GM18873 (cell line): ENCODE data around the gene C17orf107.

Source experiments
- ATAC-seq: cut with Tn5 transposase; IDR thresholded peaks from one replicate; pipeline ENCODE4 v1.9.1; 2021; ENCODE audit warnings: mild to moderate bottlenecking, moderate library complexity, moderate number of reproducible peaks; ENCODE audit not compliant: unreplicated experiment, low FRiP score

C17orf107 gene

DNA sequence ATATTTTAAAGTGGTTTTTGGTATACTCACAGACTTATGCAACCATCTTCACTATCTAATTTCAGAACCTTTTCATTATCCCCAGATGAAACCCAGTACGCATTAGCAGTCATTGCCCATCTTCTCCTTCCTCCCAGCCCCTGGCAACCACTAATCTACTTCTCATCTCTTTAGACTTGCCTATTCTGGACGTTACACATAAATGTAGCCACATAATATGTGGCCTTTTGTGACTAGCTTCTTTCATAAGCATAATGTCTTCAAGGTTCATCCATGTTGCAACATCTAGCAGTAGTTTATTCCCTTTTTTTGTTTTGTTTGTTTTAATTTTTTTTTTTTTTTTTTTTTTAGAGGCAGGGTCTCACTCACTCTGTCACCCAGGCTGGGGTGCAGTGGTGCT is 28.5 kb upstream of the C17orf107 start:
- ATAC-seq, result no peak

DNA sequence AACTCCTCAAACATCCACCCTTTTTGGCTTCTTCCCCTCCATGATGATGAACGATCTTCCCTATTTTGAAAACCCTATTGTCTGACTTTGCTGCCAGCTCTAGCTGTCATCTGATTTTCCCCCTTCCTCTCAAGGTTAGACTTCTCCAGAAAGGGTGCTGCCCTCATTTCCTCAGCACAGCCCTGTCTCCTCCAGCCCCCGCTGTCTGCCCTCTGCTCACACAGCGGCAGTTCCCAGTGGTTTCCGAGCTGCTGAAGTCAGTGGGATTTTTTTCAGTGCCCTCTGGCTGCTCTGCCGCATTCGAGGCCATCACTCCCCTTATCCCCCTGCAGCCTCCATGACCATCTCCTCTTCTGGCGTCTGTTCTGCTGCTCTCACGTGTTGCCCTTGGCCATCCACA is 26.6 kb upstream of the C17orf107 start:
- ATAC-seq, result no peak

DNA sequence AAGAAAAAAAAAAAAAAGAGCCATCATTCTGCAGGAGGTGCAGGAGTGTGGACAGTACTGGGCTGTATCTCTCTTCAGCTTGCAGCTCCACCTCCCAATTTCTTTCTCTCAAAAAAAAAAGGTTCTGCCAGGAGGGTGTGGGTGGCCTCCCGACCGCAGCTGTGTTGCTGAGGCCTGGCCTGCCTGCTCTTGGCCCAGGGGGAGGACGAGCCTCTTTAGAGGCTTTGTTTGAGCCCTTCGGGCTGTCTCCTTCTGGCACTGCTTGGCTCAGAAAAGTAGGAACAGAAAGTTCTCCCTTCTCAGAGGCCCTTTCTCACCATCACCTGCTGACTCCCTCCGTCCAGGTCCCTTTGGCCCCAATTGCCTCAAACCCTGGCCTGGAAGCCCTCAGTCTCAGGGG is 22.2 kb upstream of the C17orf107 start:
- no peak for ATAC-seq

DNA sequence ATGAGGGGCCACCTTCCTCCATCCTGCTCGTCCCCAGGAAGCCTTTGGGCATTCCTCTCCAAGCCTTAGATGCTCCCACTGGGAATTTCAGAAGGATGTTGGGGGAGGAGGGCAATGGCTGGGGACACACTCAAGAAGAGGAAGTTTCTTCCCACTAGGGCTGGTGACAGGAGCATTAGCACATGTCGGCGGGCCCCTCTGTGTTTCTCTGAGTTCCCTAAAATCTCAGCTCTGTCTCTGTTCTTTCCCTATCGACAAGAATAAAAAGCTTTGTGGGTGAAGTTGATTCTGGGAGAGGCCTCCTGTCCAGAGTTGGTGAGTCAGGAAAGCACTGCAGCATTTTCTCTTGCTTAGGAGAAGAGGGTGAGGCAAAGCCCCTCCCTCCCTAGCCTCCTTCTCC is 19.7 kb upstream of the C17orf107 start:
- no peak for ATAC-seq

DNA sequence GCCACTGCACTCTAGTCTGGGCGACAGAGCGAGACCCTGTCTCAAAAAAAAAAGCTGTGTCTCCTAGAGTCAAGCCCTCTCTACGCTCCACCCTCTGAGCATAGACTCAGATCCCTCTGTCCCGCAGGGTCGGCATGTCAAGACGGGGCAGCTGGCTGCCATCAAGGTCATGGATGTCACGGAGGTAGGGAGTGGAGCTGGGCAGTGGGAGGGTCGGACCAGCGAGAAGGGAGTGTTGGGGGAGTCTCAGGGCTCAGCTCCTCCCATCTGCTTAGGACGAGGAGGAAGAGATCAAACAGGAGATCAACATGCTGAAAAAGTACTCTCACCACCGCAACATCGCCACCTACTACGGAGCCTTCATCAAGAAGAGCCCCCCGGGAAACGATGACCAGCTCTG is 18.5 kb upstream of the C17orf107 start:
- no peak for ATAC-seq

DNA sequence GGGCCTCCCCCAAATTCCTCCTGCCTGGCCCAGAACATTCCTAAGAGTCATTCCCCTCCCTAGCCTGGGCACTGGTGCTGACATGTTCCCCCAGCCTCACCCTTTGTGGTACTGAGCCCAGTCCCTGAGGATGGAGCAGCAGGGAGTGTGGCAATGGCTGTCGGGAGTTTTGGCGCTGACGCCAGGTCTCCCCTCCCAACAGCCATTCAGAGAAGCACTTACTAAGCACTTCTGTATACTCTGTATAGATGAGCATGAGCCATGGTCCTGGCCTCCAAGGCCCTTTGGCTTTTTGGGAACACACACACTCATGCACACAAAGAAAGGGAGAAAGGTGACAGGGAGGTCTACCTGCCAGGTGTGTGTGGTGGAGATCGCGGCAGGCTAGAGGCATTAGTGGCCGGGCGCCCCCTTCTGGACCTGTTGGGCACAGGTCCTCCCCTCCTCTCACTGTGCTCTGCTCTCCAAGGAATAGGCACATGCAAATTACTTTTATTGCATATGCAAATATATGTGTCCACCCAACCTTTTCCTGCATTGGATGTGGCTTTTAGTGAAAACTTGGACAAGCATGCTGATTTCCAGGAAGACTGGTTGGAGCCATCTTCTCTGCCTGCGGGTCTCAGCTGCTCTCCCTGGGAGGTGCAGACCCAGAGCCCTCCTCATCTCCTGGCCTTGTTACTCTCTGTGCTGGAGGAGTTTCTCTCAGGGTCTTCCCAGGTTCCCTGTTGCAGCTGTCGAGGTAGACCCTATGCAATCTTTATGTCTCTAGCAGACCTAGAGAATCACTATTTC is 17.4 kb upstream of the C17orf107 start:
- no peak for ATAC-seq

DNA sequence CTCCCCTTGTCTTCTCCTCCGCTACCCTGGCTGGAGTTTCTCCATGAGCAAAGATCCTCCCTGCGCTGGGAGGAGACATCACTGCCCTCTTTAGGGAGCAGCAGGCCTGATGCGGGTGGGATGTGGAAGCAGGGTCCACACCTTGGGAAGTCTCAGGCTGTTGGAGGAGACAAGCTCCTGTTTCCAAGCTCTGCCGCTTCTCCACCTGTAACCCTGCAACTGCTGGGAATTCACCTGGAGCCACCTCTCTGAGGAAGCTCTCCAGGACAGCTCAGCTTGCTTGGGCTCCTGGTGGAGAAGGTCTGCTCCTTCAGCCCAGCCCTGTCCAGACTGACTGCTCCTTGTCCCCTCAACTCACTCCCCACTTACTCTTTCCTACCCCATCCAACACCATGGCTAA is 14.8 kb upstream of the C17orf107 start:
- ATAC-seq, result no peak

DNA sequence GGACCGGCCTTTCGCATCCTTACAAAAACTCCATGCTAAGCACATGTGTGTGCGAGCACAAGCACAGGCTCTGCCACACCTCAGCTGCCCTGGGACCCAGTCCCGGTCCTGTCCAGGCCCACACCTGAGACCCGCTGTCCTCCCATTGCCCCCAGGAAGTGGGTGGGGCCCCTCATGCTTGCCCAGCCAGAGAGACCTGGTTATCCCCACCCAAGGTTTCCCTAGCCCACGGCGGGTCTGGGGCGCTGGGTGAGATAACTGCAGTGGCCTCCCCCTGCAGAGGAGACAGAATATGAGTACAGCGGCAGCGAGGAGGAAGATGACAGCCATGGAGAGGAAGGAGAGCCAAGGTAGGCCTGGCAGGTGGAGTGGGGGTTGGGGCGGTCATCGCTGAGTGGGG is 12.5 kb upstream of the C17orf107 start:
- ATAC-seq, result no peak

DNA sequence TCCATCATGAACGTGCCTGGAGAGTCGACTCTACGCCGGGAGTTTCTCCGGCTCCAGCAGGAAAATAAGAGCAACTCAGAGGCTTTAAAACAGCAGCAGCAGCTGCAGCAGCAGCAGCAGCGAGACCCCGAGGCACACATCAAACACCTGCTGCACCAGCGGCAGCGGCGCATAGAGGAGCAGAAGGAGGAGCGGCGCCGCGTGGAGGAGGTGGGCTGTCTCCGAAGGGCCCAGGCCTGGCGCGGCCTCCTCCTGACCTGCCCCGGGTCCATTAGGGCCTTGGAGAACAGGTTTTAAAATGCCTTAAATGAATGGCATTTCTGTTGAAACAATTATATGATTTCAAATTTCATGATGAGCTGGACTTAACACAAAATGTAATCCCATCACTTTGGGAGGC is 11.8 kb upstream of the C17orf107 start:
- ATAC-seq, result no peak

DNA sequence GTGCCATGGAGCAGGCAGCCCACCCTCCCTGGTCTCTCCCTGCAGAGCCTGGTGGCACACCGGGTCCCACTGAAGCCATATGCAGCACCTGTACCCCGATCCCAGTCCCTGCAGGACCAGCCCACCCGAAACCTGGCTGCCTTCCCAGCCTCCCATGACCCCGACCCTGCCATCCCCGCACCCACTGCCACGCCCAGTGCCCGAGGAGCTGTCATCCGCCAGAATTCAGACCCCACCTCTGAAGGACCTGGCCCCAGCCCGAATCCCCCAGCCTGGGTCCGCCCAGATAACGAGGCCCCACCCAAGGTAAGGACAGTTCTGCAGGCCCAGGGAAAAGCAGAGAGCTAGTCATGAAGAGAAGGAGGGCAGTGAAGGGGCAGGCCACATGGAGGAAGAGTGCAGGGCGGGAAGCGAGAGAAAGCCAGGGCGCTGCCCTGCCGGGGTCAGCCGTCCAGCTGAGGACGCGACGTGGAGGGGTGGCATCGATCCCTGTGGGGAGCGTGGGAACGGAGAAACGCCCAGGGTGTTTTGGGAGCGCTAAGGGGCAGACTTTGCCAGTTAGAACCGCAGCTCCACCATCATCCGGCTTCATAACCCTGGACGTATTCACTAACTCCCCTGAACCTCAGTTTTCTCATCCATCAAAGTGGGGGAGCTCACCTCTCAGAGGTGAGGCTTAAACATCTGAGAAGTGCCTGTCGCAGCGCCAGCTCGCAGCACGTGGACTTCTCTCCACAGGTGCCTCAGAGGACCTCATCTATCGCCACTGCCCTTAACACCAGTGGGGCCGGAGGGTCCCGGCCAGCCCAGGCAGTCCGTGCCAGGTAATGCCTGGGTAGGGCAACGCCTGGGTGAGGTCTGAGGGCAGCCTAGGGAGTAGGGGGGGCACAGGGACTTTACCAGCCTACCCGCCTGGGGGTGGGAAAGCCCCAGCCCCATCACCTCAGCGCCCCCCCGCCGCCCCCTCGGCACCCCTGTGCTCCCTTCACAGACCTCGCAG is 7.6 kb upstream of the C17orf107 start:
- ATAC-seq, result no peak

DNA sequence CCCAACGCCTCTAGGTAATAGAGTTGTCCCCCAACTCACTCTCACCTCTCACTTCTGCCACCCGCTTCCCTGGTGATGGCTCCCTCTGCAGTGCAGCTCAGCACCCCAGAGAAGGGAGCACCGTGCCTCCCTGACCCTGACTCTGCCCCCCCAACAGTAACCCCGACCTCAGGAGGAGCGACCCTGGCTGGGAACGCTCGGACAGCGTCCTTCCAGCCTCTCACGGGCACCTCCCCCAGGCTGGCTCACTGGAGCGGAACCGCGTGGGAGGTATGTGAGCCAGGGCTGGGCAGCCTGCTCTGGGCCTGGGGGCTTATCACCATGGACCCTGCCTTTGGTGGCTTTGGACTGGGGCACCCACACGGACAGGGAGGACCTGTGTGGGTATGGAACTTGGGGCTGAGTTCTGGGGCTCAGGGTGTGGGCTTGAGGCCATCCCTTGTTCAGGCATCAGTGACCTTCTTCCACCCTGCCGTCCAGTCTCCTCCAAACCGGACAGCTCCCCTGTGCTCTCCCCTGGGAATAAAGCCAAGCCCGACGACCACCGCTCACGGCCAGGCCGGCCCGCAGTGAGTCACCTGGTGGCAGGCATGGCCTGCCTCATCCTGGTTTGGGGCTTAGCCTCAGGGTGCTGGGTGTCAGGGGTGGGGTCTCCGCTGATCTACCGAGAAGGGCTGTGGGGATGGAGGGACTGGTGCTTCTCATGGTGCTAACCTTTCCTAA is 6.7 kb upstream of the C17orf107 start:
- no peak for ATAC-seq

DNA sequence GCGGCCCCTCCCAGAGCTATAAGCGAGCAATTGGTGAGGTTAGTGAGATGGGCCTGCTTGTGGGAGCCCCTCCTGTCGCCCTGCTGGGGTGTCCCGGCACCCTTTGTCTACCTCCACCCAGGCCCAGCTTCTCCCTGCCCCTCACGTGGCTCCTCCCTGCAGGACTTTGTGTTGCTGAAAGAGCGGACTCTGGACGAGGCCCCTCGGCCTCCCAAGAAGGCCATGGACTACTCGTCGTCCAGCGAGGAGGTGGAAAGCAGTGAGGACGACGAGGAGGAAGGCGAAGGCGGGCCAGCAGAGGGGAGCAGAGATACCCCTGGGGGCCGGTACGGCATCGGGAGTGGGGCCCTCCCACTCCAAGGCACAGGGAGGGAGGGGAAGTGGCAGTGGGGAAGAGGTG is 6.1 kb upstream of the C17orf107 start:
- no peak for ATAC-seq

DNA sequence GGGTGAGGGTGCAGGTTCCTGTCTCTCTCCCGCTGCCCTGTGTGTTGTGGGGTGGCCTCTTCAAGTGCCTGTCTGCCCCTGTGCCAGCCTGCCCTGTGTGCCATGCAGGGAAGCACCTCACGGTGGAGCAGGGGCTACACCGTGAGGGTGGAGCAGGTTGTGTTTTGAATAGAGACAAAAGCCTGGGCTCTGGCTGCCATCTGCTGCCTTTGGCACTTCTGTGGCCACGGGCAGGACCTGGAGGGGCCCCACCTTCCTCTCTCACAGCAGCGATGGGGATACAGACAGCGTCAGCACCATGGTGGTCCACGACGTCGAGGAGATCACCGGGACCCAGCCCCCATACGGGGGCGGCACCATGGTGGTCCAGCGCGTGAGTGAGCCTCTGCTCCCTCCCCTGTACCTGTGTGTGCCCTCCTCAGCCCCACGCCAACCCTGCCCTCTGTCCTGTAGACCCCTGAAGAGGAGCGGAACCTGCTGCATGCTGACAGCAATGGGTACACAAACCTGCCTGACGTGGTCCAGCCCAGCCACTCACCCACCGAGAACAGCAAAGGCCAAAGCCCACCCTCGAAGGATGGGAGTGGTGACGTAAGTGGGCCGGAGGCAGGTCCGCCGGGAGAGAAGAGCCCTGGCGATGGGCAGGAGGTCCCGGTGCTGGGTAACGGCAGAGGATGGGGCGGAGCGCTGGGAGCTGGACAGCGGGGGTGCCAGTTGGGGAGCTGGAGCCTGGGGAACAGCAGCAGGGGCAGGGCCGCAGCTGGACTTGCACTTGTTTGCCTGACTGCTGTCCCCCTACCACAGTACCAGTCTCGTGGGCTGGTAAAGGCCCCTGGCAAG is 5.4 kb upstream of the C17orf107 start:
- no peak for ATAC-seq

DNA sequence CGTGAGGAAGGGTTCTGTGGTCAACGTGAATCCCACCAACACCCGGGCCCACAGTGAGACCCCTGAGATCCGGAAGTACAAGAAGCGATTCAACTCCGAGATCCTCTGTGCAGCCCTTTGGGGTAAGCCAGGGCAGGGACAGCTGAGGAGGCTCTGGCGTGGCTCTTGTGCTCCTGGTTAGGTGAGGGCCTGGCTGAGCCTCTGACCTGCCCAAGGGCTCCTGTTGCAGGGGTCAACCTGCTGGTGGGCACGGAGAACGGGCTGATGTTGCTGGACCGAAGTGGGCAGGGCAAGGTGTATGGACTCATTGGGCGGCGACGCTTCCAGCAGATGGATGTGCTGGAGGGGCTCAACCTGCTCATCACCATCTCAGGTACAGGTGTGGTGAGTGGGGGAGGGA is 4.2 kb upstream of the C17orf107 start:
- no peak for ATAC-seq

DNA sequence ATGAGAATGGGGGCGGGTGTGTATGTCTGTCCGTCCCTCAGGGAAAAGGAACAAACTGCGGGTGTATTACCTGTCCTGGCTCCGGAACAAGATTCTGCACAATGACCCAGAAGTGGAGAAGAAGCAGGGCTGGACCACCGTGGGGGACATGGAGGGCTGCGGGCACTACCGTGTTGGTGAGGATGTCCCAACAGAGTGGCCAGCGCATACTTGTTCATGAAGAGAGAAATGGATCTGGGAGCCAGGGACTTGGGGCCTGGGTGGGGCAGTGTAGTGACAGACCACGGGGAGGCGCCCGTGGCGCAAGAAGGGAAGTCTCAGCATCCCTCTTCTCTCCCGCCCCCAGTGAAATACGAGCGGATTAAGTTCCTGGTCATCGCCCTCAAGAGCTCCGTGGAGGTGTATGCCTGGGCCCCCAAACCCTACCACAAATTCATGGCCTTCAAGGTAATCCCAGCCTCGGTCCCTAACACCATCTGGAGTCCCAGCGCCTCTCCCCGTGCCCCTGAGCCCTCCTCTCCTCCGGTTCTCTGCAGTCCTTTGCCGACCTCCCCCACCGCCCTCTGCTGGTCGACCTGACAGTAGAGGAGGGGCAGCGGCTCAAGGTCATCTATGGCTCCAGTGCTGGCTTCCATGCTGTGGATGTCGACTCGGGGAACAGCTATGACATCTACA is 3.5 kb upstream of the C17orf107 start:
- ATAC-seq, result no peak

DNA sequence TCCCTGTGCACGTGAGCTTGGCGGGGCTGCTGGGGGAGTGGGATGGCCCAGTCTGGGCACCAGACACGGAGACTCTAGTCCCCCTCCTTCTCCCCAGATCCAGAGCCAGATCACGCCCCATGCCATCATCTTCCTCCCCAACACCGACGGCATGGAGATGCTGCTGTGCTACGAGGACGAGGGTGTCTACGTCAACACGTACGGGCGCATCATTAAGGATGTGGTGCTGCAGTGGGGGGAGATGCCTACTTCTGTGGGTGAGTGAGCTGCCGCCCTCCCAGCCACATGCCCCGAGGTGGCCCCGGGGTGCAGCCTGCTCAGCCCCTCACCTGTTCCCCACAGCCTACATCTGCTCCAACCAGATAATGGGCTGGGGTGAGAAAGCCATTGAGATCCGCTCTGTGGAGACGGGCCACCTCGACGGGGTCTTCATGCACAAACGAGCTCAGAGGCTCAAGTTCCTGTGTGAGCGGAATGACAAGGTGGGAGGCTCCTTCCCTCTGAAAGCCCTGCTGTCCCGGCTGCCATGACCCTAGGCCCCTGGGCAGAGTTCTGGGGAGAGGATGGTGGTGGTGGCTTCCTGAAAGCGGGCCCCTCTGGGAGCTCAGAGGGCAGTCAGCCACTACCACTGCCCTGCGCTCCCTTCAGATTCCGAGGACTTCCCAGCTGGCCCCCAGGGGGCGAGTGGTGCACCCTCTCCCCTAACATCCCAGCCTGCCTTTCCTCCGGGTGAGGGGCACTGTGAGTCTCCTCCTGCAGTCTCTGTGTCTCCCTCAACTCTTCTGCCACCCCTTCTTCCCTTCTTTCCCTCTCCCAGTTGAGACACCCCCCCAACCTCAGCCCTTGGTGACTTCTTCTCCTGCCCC is 2.8 kb upstream of the C17orf107 start:
- no peak for ATAC-seq

DNA sequence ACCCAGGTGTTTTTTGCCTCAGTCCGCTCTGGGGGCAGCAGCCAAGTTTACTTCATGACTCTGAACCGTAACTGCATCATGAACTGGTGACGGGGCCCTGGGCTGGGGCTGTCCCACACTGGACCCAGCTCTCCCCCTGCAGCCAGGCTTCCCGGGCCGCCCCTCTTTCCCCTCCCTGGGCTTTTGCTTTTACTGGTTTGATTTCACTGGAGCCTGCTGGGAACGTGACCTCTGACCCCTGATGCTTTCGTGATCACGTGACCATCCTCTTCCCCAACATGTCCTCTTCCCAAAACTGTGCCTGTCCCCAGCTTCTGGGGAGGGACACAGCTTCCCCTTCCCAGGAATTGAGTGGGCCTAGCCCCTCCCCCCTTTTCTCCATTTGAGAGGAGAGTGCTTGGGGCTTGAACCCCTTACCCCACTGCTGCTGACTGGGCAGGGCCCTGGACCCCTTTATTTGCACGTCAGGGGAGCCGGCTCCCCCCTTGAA is 2.1 kb upstream of the C17orf107 start:
- no peak for ATAC-seq

DNA sequence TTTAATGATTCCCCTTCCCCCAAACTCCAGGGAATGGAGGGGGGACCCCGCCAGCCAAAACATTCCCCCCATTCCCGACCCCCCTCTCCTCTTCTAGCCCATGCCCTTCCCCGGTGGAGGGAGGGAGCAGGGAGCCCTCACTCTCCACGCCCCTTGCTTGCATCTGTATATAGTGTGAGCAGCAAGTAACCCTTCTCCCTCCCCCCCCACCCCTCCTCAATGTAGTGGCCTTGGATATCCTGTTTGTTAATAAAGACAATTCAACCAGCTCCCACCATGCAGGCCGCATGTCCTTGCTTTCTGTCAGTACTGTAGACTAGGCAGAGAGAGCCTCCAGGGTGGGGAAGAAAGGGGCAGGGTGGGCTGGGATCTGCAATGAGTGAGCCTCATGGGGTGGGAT is 1.6 kb upstream of the C17orf107 start:
- no peak for ATAC-seq
